Ishikawa (cell line): ENCODE measurements around the gene NDUFAF2.

Experiments used
- CEBPB ChIP-seq: IDR thresholded peaks from 2 replicates; pipeline ENCODE4 v1.6.1; 2012
- CREB1 ChIP-seq: IDR thresholded peaks from 2 replicates; pipeline ENCODE4 v1.6.1; 2012; ENCODE audit warnings: low read depth
- EGR1 ChIP-seq: IDR thresholded peaks from 2 replicates; pipeline ENCODE4 v1.6.1; 2012
- EP300 ChIP-seq: IDR thresholded peaks from 2 replicates; pipeline ENCODE4 v1.6.1; 2012; ENCODE audit warnings: borderline replicate concordance
- FOXM1 ChIP-seq: IDR thresholded peaks from 2 replicates; pipeline ENCODE4 v1.6.1; 2012; ENCODE audit warnings: low read depth, borderline replicate concordance
- MAX ChIP-seq: IDR thresholded peaks from 2 replicates; pipeline ENCODE4 v1.6.1; 2012
- NFIC ChIP-seq: IDR thresholded peaks from 2 replicates; pipeline ENCODE4 v1.6.1; 2012
- RAD21 ChIP-seq: IDR thresholded peaks from 2 replicates; pipeline ENCODE4 v1.6.1; 2012; ENCODE audit warnings: low read depth
- REST ChIP-seq: IDR thresholded peaks from 2 replicates; pipeline ENCODE4 v1.6.1; 2012; ENCODE audit warnings: low read depth, mild to moderate bottlenecking
- TAF1 ChIP-seq: IDR thresholded peaks from 2 replicates; pipeline ENCODE4 v1.6.1; 2012; ENCODE audit warnings: low read depth, mild to moderate bottlenecking
- TCF12 ChIP-seq: IDR thresholded peaks from 2 replicates; pipeline ENCODE4 v1.6.1; 2012; ENCODE audit warnings: low read depth
- TEAD4 ChIP-seq: IDR thresholded peaks from 2 replicates; pipeline ENCODE4 v1.6.1; 2012
- USF1 ChIP-seq: IDR thresholded peaks from 2 replicates; pipeline ENCODE4 v1.6.1; 2012
- YY1 ChIP-seq: IDR thresholded peaks from 2 replicates; pipeline ENCODE4 v1.6.1; 2012; ENCODE audit warnings: low read depth
- ZBTB7A ChIP-seq: IDR thresholded peaks from 2 replicates; pipeline ENCODE4 v1.6.1; 2012; ENCODE audit warnings: low read depth

The NDUFAF2 gene

GRCh38 chr5:61120534-61120933 lies 175.5 kb downstream of the NDUFAF2 start:
- no peak for TF ChIP-seq TAF1
- no peak for TF ChIP-seq ZBTB7A
- no peak for TF ChIP-seq EP300
- no peak for TF ChIP-seq TCF12
- no peak for TF ChIP-seq RAD21
- TF ChIP-seq FOXM1, result no peak
- no peak for TF ChIP-seq EGR1
- no peak for TF ChIP-seq CEBPB
- TF ChIP-seq YY1, result no peak
- TF ChIP-seq NFIC, result no peak
- TF ChIP-seq CREB1, result no peak
- TF ChIP-seq TEAD4, result no peak
- no peak for TF ChIP-seq MAX
- no peak for TF ChIP-seq REST
- TF ChIP-seq USF1, result no peak

- TF ChIP-seq CREB1 (no peak), TEAD4 (no peak)
Measured at GRCh38 chr5:61123145-61123544, 178.1 kb downstream of the NDUFAF2 start.

GRCh38 chr5:61130289-61130688 lies 185.3 kb downstream of the NDUFAF2 start:
- TF ChIP-seq NFIC (no peak), RAD21 (no peak), EP300 (no peak), YY1 (no peak), FOXM1 (no peak)

GRCh38 chr5:61132559-61132958 lies 187.6 kb downstream of the NDUFAF2 start:
- TF ChIP-seq YY1 (no peak), CEBPB (no peak), TCF12 (no peak), MAX (no peak), EP300 (no peak), USF1 (no peak)

GRCh38 chr5:61137835-61138234 lies 192.8 kb downstream of the NDUFAF2 start:
- TF ChIP-seq CREB1, result no peak
- no peak for TF ChIP-seq FOXM1
- TF ChIP-seq RAD21, result no peak
- TF ChIP-seq TEAD4, result no peak
- no peak for TF ChIP-seq MAX
- no peak for TF ChIP-seq EGR1
- no peak for TF ChIP-seq USF1
- TF ChIP-seq ZBTB7A, result no peak
- TF ChIP-seq REST, result no peak
- TF ChIP-seq CEBPB, result no peak
- no peak for TF ChIP-seq TAF1
- no peak for TF ChIP-seq NFIC
- no peak for TF ChIP-seq TCF12

- TF ChIP-seq RAD21 (peak; percentile 58), FOXM1 (no peak), NFIC (no peak)
Measured at GRCh38 chr5:61139094-61139873, 194.3 kb downstream of the NDUFAF2 start.
